GM12878 (cell line): Measurements from ENCODE around the gene TGM2.

Experiments used
- BCL11A ChIP-seq: IDR thresholded peaks from 2 replicates; pipeline ENCODE4 v1.6.1; 2011; ENCODE audit warnings: low read depth, low read length
- BHLHE40 ChIP-seq, 2 experiments: fragments of 450-650 bp in 1 of 2; IDR thresholded peaks; 2 replicates each; pipeline ENCODE4 v1.6.1; 2011 to 2017; ENCODE audit warnings: low read depth in 2 of 2, borderline replicate concordance in 1 of 2, improper control_type of control experiment in 1 of 2, low read length in 1 of 2, mild to moderate bottlenecking in 1 of 2
- ELK1 ChIP-seq: IDR thresholded peaks from 2 replicates; pipeline ENCODE4 v1.6.1; 2012; ENCODE audit warnings: low read depth, low read length, improper control_type of control experiment
- EZH2 ChIP-seq: IDR thresholded peaks from 2 replicates; pipeline ENCODE4 v1.6.1; 2012; ENCODE audit warnings: low read depth, mild to moderate bottlenecking, control low read depth, inconsistent platforms, low read length, borderline replicate concordance; ENCODE audit not compliant: control insufficient read depth
- FOXK2 ChIP-seq: fragments of 450-650 bp; IDR thresholded peaks from 2 replicates; pipeline ENCODE4 v1.6.1; 2017; ENCODE audit warnings: mild to moderate bottlenecking, moderate library complexity
- IRF5 ChIP-seq: fragments of 450-650 bp; IDR thresholded peaks from 2 replicates; pipeline ENCODE4 v1.6.1; 2017; ENCODE audit warnings: borderline replicate concordance
- PKNOX1 ChIP-seq: fragments of 450-650 bp; IDR thresholded peaks from 2 replicates; pipeline ENCODE4 v1.6.1; 2016; ENCODE audit warnings: mild to moderate bottlenecking
- POLR2AphosphoS5 ChIP-seq: IDR thresholded peaks from 2 replicates; pipeline ENCODE4 v1.6.1; 2011; ENCODE audit warnings: mild to moderate bottlenecking, low read length, inconsistent platforms
- RFX5 ChIP-seq: IDR thresholded peaks from 2 replicates; pipeline ENCODE4 v1.6.1; 2011; ENCODE audit warnings: low read depth, low read length, improper control_type of control experiment

GRCh38 chr20:38178581-38178980 is 13.5 kb upstream of the TGM2 start:
- TF ChIP-seq ELK1 (no peak), EZH2 (no peak), RFX5 (no peak), BHLHE40 (IDR thresholded peaks at IDR 0.05; ENCODE audit: borderline replicate concordance in 1 of 2, low read depth in 2 of 2, low read length in 1 of 2) (no peak), IRF5 (no peak), FOXK2 (no peak), BCL11A (no peak), POLR2AphosphoS5 (no peak), PKNOX1 (no peak)
